ENCODE data around the gene SNRPD3.
A peak's percentile ranks its signal among the peaks of the same experiment; 100 is the strongest.
"Not testable (repeated sequence)": the region's sequence is repeated elsewhere in the genome, so short reads cannot be mapped to it uniquely, and the experiment has no call there.

The SNRPD3 gene

GRCh38 chr22:24548812-24549211 is 7.0 kb upstream of the SNRPD3 start:
- peaks cover 17% of the 10 kb centered on the region for H4K20me1 ChIP-seq (ENCODE audit: insufficient read depth, low read length)
- TF ChIP-seq EZH2phosphoT487 (IDR thresholded peaks at IDR 0.05; ENCODE audit: low read depth), result no peak
- TF ChIP-seq, protein P1, sequence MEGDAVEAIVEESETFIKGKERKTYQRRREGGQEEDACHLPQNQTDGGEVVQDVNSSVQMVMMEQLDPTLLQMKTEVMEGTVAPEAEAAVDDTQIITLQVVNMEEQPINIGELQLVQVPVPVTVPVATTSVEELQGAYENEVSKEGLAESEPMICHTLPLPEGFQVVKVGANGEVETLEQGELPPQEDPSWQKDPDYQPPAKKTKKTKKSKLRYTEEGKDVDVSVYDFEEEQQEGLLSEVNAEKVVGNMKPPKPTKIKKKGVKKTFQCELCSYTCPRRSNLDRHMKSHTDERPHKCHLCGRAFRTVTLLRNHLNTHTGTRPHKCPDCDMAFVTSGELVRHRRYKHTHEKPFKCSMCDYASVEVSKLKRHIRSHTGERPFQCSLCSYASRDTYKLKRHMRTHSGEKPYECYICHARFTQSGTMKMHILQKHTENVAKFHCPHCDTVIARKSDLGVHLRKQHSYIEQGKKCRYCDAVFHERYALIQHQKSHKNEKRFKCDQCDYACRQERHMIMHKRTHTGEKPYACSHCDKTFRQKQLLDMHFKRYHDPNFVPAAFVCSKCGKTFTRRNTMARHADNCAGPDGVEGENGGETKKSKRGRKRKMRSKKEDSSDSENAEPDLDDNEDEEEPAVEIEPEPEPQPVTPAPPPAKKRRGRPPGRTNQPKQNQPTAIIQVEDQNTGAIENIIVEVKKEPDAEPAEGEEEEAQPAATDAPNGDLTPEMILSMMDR (IDR thresholded peaks at IDR 0.05; ENCODE audit: low read depth, low read length), result no peak
- no peak overlapping the region for H3K9ac ChIP-seq (ENCODE audit: low read length)
- H3K27me3 ChIP-seq (ENCODE audit: low read depth, low read length), result no peaks in the 10 kb centered on the region
- peaks cover 9% of the 10 kb centered on the region for H3K4me1 ChIP-seq (ENCODE audit: low read length)
- no peaks in the 10 kb centered on the region for H3K9me3 ChIP-seq (ENCODE audit: insufficient read depth, low read length)
- no peak overlapping the region for H2AFZ ChIP-seq (ENCODE audit: low read depth, low read length)
- H3K4me3 ChIP-seq (ENCODE audit: low read length), result no peak overlapping the region
- H3K79me2 ChIP-seq (ENCODE audit: low read length), result peaks cover 45% of the 10 kb centered on the region
- H3K36me3 ChIP-seq (replicated peaks; ENCODE audit: low read depth, low read length), result peaks cover 23% of the 10 kb centered on the region
- H3K27ac ChIP-seq (ENCODE audit: low read length), result no peak overlapping the region
- no peak overlapping the region for H3K4me2 ChIP-seq (ENCODE audit: low read length)

DNA sequence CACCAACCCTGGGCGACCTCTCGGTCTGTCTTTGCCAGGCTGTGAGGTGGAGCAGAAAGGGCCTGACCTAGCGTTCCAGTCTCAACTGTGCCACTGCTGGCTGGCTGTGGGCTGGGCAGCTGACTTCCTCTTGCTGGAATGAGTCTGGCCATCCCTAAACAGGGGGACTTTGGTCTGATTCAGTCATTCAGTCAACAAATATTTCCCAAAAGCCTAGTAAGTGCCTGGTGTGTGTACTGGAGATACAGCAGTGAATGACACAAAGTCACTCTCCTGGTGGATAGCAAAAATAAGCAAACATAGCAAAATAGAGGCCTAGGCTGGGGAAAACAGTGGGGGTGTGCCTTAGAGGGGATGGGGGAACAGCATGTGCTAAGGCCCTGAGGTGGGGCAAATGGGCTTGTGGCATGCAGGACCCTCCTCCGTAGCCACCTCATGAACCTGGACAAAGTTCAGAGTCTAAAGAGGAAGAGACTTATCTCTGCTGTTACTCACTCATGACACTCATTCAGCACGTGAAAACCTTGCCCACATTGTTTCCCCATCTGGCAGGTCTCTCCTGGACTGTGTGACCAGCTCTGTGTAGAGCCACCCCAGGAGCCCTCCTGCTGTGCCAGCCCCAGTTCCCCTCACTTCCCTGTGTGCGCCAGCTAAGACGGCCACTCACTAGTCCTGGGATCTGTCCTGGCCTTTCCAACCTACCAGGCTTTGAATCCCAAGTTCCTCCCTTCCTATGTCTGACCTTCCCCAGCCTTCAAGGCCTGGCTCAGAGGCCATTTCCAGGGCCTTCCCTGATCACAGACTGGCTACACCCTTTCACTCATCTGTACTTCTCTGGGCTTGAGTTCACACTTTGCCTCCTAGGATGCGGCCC is 5.5 kb upstream of the SNRPD3 start:
- H3K79me2 ChIP-seq (ENCODE audit: low read length), result peaks cover 56% of the 10 kb centered on the region
- no peaks in the 10 kb centered on the region for H3K27me3 ChIP-seq (ENCODE audit: low read depth, low read length)
- no peak overlapping the region for H3K9ac ChIP-seq (ENCODE audit: low read length)
- H3K4me3 ChIP-seq (ENCODE audit: low read length), result no peak overlapping the region
- peaks cover 12% of the 10 kb centered on the region for H3K4me1 ChIP-seq (ENCODE audit: low read length)
- H3K4me2 ChIP-seq (ENCODE audit: low read length), result no peak overlapping the region
- H2AFZ ChIP-seq (ENCODE audit: low read depth, low read length), result no peak overlapping the region
- peaks cover 17% of the 10 kb centered on the region for H4K20me1 ChIP-seq (ENCODE audit: insufficient read depth, low read length)
- peaks cover 20% of the 10 kb centered on the region for H3K36me3 ChIP-seq (replicated peaks; ENCODE audit: low read depth, low read length)
- no peaks in the 10 kb centered on the region for H3K9me3 ChIP-seq (ENCODE audit: insufficient read depth, low read length)
- no peak for TF ChIP-seq EZH2phosphoT487 (IDR thresholded peaks at IDR 0.05; ENCODE audit: low read depth)
- TF ChIP-seq, protein P1 (IDR thresholded peaks at IDR 0.05; ENCODE audit: low read depth, low read length), result no peak
- no peak overlapping the region for H3K27ac ChIP-seq (ENCODE audit: low read length)

DNA sequence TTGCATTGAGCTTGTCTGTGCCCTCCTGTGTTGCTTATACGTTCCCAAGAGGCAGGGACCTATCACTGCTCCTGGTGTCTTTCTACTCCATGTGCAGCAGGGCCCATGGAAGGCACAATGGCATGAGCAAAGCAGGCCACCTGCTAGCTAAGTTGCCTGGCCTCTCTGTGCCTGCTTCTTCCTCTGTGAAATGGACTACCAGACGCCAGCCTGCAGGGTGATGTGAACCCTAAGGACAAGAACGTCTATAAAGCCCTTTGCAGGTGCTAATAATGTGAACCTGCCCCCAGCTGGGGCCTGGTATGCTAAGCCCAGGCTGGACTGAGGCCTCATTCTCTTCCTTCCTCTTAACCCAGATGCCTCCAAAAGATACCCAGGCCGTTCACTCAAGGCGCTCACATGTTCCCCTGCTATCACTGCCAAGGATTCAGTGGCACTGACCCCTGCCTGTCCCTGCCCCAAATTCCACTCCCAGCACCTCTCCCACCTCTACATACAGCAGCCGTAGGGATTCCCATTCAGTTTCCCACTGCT is 4.8 kb upstream of the SNRPD3 start:
- Histone ChIP-seq H3K4me2 (ENCODE audit: low read length) (no peak overlapping the region), H3K9ac (ENCODE audit: low read length) (no peak overlapping the region), H3K36me3 (replicated peaks; ENCODE audit: low read depth, low read length) (peaks cover 20% of the 10 kb centered on the region), H2AFZ (ENCODE audit: low read depth, low read length) (no peak overlapping the region), H3K4me3 (ENCODE audit: low read length) (no peak overlapping the region), H3K79me2 (ENCODE audit: low read length) (peaks cover 59% of the 10 kb centered on the region), H3K27ac (ENCODE audit: low read length) (no peak overlapping the region), H4K20me1 (ENCODE audit: insufficient read depth, low read length) (peaks cover 17% of the 10 kb centered on the region), H3K4me1 (ENCODE audit: low read length) (peaks cover 12% of the 10 kb centered on the region), H3K27me3 (ENCODE audit: low read depth, low read length) (no peaks in the 10 kb centered on the region), H3K9me3 (ENCODE audit: insufficient read depth, low read length) (no peaks in the 10 kb centered on the region)
- TF ChIP-seq, protein P1 (IDR thresholded peaks at IDR 0.05; ENCODE audit: low read depth, low read length), result no peak
- TF ChIP-seq EZH2phosphoT487 (IDR thresholded peaks at IDR 0.05; ENCODE audit: low read depth), result no peak

- H3K27me3 ChIP-seq (ENCODE audit: low read depth, low read length); H2AFZ ChIP-seq (ENCODE audit: low read depth, low read length); H3K4me3 ChIP-seq (ENCODE audit: low read length); H3K9me3 ChIP-seq (ENCODE audit: insufficient read depth, low read length); H3K27ac ChIP-seq (ENCODE audit: low read length): not testable (repeated sequence)
- peaks cover 29% of the 10 kb centered on the region for H4K20me1 ChIP-seq (ENCODE audit: insufficient read depth, low read length)
- H3K9ac ChIP-seq (ENCODE audit: low read length), result 0 out of 2 replicates have a peak overlapping the region, but pooled peaks have one; percentile 98
- peaks cover 14% of the 10 kb centered on the region for H3K36me3 ChIP-seq (replicated peaks; ENCODE audit: low read depth, low read length)
- H3K4me1 ChIP-seq (ENCODE audit: low read length), result peaks cover 24% of the 10 kb centered on the region
- H3K79me2 ChIP-seq (ENCODE audit: low read length), result peaks cover 76% of the 10 kb centered on the region
- peak overlapping the region; percentile 94; the same call in 1 of the 2 replicates for H3K4me2 ChIP-seq (ENCODE audit: low read length)
These were observed 3.1 kb upstream of the SNRPD3 start for GRCh38 chr22:24552503-24553286.
